ENCODE results near the gene CNN2. TPM values are rescaled to one million over a fixed set of nuclear protein-coding genes. Genes with fewer than 3 reads are reported as not detected.

Gene CNN2
- total RNA-seq, 2 donors from 2014 or later, result 82.9 to 101 TPM

GRCh38 chr19:1018393-1018792 lies 8.0 kb upstream of the CNN2 start:
- no peak for TF ChIP-seq CTCF (IDR thresholded peaks at IDR 0.05)
- no peaks in the 10 kb centered on the region for H3K36me3 ChIP-seq
- H3K4me1 ChIP-seq (replicated peaks), result peaks cover 40% of the 10 kb centered on the region
- intact Hi-C loops (cut with DNase I), result no loop called here
- no peak for DNase-seq (ENCODE audit: low spot score)
- no peak overlapping the region for H3K4me3 ChIP-seq
- no peak overlapping the region for H3K27ac ChIP-seq
- WGBS, result 83% methylated on average over 5 of the region's 5 CpGs
- H3K9me3 ChIP-seq, result no peaks in the 10 kb centered on the region
- no peaks in the 10 kb centered on the region for H3K27me3 ChIP-seq (replicated peaks; ENCODE audit: insufficient read depth)

GRCh38 chr19:1018932-1019615 lies 7.3 kb upstream of the CNN2 start:
- H3K9me3 ChIP-seq, result no peaks in the 10 kb centered on the region
- no peak for DNase-seq (ENCODE audit: low spot score)
- H3K4me1 ChIP-seq (replicated peaks), result peaks cover 40% of the 10 kb centered on the region
- 38% methylated on average over 16 of the region's 17 CpGs for WGBS
- intact Hi-C loops (cut with DNase I), result no loop called here
- H3K4me3 ChIP-seq, result peak overlapping the region; percentile 79 to 86
- no peak for TF ChIP-seq POLR2A (IDR thresholded peaks at IDR 0.05)
- no peak for TF ChIP-seq POLR2AphosphoS5 (IDR thresholded peaks at IDR 0.05)
- no peak for TF ChIP-seq CTCF (IDR thresholded peaks at IDR 0.05)
- H3K36me3 ChIP-seq, result no peaks in the 10 kb centered on the region
- no peaks in the 10 kb centered on the region for H3K27me3 ChIP-seq (replicated peaks; ENCODE audit: insufficient read depth)
- no peak overlapping the region for H3K27ac ChIP-seq

- Histone ChIP-seq H3K9me3 (no peaks in the 10 kb centered on the region), H3K27me3 (replicated peaks; ENCODE audit: insufficient read depth) (no peaks in the 10 kb centered on the region), H3K36me3 (no peaks in the 10 kb centered on the region), H3K4me1 (replicated peaks) (peaks cover 40% of the 10 kb centered on the region), H3K27ac (peak overlapping the region in 1 of 2 donors; percentile 91), H3K4me3 (peak overlapping the region; percentile 79 to 86)
- whole genome bisulfite sequencing, result 62% methylated on average over 18 of the region's 18 CpGs
- DNase-seq (ENCODE audit: low spot score), result no peak
- TF ChIP-seq CTCF (IDR thresholded peaks at IDR 0.05), result no peak
- intact Hi-C loops (cut with DNase I), result no loop called here
Observed at GRCh38 chr19:1019616-1019961, 6.8 kb upstream of the CNN2 start.

GRCh38 chr19:1019980-1020867 lies 6.2 kb upstream of the CNN2 start:
- Histone ChIP-seq H3K4me3 (peak overlapping the region; percentile 79 to 86), H3K36me3 (no peaks in the 10 kb centered on the region), H3K27ac (peak overlapping the region; percentile 86 to 91), H3K27me3 (replicated peaks; ENCODE audit: insufficient read depth) (no peaks in the 10 kb centered on the region), H3K9me3 (no peaks in the 10 kb centered on the region), H3K4me1 (replicated peaks) (peaks cover 40% of the 10 kb centered on the region)
- TF ChIP-seq POLR2A (IDR thresholded peaks at IDR 0.05) (no peak), CTCF (IDR thresholded peaks at IDR 0.05) (no peak), POLR2AphosphoS5 (IDR thresholded peaks at IDR 0.05) (no peak)
- 1% methylated on average over 60 of the region's 60 CpGs for WGBS
- intact Hi-C loops (cut with DNase I), result no loop called here
- DNase-seq (ENCODE audit: low spot score), result no peak
